ENCODE measurements around the gene OPCML. TPM values are rescaled to one million over a fixed set of nuclear protein-coding genes. Genes with fewer than 3 reads are reported as not detected.
"Not testable (repeated sequence)": the region's sequence is repeated elsewhere in the genome, so short reads cannot be mapped to it uniquely, and the experiment has no call there.

OPCML gene
- polyA plus RNA-seq, 5 donors, result 0.76 to 4.7 (median 1.5) TPM

DNA sequence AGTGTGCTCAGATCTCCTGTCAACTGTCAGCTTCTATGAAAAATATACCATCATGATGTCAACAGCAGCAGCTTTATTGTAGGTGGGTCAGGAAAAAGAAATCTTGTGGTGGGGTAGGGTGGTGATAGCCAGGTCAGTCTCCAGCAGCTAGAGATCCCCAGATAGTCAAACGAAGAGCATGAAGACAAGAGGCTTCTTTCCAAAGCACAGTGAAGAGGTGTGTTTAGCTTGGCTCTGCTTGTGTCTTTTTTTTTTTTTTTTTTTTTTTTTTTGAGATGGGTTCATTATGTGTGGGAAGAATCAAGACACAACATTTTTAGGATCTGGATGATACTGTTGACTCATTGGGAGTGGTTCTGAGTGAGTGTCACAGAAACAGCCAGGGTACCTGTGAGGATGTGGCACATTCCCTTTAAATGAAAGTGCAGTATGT lies 1086.4 kb downstream of the OPCML start:
- DNase-seq, result no peak

DNA sequence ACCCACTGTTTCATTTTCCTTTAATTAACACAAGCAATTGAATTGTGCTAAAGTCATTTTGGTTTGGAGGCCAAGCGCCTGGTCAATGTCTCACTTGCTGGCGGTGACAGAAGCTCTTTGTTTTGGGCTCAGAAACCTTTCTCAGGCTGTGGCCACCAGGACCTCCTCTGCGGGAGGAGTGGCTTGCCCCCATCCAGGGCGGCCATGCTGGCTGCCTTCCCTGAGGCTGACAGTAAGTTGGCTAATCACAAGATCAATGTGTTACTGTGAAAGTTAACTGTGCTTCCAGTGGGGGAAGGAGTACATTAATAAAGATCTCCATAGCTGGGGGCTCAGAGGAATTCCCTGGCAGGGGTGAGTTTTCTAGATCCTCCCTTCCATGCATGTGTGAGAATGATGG lies 1087.4 kb downstream of the OPCML start:
- DNase-seq, result no peak

DNA sequence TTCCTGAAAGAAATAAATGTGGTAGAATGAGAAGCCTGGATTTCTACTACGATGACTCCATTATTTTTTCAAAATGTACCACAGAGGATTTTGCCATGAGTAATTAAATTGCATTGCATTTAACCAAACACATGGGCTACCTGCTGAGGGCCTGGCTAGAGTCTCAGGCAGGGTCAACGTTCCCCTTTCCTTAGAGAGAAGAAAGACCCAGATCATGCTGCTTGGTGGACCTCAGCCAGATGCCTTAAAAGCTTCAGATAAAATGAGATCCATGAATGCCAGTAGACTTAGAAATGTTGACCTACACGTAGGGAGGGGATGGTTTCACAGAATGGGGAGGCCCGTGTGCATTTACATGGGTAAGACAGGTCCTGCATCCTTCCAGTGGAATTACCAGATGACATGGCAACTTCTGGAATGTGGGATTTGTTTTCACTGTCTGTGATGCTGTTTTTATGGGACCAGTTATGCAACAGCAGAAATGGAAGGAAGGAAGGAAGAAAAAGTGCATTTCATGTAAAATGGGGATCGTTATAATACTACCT lies 1092.5 kb downstream of the OPCML start:
- DNase-seq, result no peak

DNA sequence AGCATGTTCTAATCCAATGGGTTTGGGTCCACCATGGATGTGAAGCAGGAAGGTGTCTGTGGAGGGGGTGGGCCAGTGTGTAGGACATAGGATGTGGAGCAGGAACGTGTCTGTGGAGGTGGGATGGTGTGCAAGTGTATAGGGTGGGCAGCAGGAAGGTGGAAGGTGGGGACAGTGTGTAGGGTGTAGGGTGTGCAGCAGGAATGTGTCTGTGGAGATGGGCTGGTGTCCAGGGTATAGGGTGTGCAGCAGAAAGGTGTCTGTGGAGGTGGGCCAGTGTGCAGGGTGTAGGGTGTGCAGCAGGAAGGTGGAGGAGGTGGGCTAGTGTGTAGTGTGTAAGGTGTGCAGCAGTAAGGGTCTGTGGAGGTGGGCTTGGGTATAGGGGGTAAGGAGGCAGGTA lies 1093.9 kb downstream of the OPCML start:
- no peak for DNase-seq

DNA sequence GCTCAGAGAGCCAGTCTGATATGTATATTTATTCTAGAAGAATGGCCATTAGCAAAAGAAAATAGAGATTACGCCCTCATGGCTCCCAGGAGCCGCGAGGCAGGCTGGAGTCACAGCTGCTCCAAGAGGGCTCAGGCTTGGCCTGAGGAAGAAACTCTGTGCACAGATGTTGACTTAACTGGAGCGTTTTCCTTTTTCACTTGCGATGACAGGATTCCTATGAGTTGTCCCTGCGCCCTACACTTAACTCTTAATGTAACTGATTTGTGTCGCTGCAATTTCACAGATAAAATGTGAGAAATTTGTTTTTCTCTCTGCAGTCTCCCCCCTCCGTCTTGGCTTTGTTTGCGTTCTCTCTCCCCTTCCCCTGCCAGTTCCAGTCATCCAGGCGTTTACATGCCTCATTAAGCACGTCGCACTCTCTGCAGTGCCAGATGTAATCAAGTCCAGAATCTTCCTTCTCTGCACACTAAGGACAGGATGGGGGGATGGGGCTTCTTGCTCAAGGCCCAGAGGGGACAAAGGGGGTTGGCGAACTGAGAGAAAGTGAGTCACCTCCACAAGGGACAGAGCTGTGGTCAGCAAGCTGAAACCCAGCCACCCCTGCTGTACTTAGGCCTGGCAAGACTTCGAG lies 1101.8 kb downstream of the OPCML start:
- peak; percentile 38 to 53 for DNase-seq

DNA sequence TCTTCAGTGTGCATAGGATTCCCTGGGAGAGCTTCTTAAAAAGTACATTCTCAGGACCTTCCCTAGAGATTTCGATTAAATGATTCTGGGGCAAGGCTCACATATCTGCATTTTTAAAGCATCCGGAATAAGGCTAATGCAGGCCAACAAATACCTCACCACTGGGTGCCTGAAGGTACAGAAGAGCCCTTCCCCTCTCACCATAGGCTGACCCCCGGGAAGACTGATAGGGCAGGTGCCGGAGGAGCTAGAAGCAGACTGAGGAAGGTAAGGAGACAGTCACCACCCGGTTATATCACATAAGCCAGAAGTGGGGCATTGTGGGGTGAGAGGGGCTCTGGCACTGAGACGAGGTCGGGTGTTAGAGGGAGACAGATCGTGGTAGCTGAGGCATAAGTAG lies 1102.6 kb downstream of the OPCML start:
- DNase-seq, result no peak

DNA sequence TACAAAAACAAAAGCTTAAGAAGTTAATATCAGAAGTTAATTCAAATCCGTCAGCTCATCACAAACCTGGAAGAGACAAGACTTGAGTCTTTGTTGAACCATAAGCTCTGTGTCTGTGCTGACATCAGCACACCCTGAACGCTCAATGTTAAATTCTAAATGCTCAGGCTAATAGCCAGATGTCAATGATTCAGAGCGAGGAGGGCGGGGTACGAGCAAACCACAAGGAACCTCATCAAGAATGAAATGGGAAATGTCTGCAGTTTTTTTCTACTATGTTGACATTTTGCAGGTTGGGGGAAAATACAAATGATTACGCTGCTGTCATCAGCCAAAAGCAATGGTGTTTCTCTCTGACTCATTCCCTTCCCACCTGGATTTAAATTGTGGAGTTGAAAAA lies 1104.7 kb downstream of the OPCML start:
- no peak for DNase-seq

DNA sequence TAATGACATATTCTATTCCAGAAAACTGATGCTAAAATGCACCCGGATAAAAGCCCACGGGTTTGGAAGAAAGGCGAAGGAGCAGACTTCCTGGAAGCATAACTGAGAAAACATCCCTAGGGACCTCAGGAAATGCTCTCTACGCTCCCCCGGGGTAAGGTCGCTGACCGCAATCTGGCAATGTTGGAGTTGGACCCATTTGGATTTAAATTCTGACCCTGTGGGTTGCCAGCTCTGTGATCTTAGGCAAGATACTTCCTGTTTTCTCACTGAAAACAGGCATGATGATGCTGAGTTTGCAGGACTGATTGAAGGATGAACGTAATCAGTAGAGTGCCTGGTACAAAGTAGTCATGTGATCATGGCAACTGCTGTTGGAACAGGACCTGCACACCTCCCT lies 1107.9 kb downstream of the OPCML start:
- DNase-seq, result no peak

DNA sequence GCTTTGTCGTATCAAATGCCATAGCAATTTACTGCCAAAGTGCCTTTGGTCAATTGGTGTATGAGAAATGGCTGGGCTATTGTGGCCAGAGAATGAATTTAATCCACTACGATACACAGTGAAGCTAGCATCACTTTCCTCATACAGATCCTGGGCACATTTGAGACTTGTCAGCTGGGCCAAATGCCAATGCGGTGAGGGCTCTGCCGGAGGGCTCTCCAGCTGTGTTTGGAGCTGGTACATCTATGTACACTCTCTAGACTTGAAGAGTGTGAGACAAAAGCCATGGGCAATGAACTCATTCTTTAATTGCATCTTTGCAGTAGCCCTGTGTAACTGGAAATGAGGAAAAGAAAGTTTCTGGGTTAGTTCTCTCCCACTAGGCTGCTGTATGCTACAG lies 1109.0 kb downstream of the OPCML start:
- no peak for DNase-seq

DNA sequence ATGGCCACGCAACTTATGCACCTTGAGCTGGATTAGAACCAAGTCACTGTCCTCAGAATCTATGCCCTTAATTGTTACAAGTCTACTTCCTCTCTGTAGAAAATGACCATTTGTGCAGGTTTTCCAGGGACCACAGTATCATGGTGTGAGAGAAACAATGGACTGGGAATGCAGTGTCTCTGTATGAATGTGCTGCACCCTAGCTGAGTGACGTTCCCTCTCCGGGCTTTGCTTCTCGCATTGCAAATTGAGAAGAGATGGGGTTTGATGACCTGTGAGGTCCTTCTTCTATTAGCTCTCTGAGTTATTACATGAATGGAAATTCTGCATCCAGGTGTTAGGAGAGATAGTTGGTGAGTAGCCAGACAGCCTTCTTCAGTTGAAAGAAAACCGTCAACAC lies 1109.6 kb downstream of the OPCML start:
- DNase-seq, result no peak

DNA sequence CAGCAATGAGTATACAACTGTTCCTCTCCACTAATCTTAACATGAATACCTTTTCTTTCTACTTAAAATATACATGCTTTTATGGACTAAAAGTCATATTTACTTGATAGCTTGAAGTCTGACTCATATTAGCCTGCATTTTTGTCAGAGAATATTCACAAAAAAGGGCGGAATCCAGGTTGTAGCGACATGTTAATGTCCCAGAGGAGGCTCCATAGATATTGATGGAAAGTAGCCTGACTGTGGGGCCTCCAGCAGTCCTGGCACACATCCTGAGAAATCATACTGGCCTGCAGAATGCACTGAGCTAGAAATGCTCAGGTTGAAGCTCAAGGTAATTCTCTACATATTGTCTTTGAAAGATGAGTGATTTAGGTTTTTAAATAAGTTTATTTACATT lies 1110.7 kb downstream of the OPCML start:
- no peak for DNase-seq

DNA sequence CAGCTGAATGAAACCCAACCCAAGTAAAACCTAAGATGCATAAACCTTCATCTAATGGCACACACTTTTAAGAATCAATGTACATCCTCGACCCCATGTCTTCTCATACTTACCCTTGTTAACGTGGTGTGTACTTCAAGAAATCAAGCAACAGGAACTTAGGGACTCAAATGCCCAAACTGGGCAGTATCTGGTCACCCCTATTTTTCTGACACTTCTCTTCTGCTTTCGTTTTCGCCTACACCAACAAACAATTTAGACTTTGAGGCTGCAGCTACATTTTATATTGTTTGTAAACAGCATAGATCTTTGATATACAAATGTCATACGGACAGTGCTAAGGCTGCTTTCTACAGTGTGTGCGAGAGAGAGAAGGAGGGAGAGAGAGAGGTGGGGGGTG lies 1117.8 kb downstream of the OPCML start:
- DNase-seq, result no peak

DNA sequence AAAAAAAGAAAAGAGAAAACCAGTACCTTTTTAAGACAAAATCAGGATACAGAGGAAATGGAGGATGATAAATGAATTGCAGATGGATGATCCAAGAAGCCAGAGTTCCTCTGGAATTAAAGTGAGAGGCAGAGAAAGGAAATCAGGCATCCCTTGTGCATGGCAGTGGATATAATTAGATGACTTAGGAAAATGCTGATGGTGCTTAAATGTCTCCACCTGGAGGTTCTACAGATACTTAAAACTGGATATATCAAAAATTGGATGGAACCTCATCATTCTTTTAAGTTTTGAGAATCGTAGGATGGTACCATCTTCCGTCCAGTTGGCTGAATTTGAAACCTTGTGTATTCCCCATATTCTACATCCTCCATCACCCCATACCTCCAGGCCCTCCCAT lies 1121.9 kb downstream of the OPCML start:
- DNase-seq, result no peak

DNA sequence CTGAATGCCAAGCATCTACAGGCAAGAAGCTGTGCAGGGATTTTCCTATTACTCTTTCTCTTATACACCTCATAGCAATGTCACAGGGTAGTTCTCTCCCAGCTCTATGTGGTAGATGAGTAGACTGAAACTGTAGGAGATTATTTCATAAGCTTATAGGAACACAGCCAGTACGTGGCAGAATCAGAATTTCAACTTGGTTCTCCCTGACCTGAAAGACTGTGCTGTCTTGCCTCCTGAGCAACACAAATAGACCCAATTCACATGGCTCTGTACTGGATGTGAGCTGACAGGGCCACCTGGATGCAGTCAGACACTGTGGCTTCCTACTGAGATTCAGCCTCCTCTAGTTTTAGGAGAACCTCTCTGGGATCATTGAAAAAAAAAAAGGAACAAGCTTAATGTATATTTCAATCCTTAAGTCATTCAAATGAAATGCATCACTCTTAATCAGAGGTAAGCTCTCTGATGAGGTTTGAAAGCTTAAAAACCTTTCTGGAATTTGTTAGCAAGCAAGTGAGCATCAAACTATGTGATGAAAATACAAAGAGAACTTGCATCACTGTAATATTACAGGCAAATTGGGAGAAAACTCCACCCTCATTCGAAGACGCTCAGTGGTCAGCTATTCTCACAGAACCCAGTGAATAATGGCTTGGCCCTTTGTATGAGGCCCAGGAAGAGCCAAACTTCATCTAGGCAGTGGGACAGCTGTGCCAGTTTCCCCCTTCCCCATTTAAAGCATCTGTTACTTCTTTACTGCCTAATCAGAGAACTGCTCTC lies 1122.5 kb downstream of the OPCML start:
- DNase-seq, result no peak

DNA sequence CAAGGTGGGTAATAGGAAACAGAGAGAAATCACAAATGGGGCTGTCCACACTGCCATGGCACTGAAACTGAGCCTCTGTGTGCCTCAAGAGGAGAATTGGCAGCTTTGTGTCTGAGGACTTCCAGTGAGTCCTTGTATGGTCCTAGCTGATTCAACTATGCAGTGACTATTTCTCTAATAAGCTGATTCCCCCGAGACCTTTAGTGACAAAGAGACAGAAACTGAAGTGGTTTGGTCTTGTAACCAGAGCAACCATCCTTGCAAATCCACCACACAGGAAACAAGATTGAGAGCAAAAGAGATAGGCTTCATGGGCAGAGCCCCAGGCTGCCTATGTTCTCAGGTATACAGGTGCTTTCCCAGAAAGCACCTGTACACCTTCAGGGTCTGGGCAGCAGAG lies 1123.4 kb downstream of the OPCML start:
- no peak for DNase-seq

DNA sequence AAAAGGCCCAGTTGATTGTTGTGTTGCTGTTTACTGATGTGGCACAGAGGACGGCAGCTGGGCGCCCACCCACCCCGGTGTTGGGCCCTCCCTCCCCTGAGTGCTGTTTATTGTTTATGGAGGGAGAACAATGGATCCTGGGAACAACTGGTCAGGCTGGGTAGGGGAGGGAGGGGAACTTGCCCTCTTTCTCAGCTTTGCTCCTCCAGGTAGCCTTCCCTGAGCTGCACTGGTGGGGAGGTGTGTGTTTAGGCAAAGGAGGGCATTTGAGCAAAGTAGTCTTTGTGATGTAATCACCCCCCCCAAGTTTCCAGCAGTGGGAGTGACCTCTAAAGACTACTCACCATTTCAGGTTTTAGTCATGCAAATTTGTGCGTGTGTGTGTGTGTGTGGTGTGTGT lies 1126.6 kb downstream of the OPCML start:
- no peak for DNase-seq

DNA sequence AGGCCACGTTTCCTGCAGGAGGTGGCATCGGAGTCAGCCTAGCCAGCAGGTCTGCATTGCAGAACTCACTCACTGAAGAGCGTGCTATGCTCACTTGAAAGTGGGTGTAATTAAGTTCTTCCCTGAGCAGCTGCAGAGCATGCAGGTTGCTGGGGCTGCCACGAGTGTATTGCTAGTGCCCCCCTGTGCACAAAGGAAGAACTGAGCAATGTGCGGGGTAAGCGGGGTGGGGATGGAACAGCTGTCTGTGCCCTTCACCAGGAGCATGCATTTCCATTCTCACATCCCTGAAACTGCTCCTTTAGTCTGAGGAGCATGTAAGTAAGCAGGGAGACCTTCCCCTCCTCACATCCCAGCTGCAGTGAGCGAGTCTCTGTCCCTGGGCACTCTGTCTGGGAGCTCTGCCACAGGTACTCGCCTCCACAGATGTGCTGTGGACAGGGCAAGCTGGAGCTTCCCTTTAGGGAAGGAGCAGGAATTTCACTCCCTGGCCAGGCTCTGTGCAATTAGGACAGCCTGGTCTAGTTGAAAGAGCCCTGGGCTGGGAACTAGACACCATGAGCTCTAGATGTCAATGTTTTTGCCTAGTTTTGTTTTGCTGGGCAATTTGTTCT lies 1130.1 kb downstream of the OPCML start:
- DNase-seq, result no peak

DNA sequence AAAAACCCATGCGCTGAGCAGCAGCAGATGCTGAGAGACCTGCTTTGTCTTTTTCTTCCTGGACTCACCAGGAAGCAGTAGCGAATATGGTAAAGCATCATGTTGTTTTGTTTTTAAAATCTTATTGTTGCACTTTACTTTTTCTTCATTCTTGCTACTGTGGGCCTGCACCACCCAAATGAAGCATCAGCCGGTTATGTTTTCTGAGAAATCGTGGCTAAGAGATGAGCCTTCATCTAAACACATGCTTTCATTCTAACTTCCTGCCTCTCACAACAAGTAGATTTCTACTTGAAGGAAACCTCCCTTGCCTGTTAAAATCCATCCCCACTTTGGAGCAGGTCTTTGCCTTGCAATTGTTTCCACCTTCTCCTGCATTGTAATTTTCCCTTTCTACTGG lies 1136.0 kb downstream of the OPCML start:
- no peak for DNase-seq

DNA sequence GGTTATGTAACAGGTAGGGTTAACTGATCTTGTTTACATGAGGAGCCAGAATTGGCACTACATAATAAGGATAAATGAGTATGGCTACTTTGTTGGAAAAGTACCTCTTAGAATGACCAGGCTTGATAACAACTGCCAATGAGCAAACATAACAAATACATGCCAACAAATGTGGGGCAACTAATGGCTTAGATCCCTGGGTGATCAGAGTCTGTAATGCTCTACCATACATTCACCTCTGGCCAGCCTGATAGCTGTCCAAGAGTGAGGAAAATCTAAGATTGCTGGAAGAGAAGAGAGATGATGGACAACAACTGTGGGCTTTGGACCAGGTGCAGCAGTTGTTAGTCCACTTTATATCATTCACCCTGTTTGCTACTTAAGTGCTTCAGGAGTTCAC lies 1136.9 kb downstream of the OPCML start:
- DNase-seq, result no peak

DNA sequence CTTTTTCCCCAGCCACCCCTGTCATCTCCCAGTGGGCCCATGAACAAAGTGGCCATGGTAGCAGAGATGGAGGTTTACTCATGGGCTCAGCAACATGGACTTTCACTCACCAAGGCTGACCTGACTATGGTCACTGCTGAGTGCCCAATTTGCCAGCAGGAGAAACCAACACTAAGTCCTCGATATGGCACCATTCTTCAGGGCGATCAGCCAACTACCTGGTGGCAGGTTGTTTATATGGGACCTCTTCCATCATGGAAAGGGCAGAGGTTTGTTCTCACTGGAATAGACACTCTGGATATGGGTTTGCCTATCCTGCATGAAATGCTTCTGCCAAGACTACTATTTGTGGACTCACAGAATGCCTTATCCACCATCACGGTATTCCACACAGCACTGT lies 1152.8 kb downstream of the OPCML start:
- DNase-seq, result no peak

DNA sequence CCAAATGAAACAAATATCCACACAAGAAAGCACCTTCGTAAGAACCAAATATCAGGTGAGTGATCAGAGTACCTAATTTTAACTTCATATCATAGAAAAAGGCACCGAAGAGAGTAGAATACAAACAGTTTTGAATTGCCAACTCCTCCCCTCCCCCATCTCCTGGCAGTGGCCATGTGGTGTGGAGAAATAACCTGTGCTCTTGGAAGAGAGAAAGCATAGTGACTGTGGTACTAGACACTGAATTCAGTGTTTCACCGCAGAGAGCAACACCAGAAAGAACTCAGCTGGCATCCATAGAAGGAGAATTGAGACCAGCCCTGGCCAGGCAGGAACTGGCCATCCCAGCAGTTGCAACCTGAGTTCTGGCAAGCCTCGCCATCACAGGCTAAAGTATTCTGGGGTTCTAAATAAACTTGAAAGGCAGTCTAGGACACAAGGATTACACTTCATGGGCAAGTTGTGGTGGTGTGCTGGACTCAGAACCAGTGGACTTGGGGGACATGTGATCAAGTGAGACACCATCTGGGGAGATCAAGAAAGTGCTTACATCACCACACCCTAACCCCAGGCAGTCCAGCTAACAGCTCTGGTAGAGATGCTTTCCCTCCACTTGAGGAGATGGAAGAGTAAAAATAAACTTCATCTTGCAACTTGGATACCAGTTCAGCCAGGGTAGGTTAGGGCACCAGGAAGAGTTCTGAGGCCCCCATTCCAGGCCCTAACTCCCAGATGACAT lies 1158.7 kb downstream of the OPCML start:
- no peak for DNase-seq

DNA sequence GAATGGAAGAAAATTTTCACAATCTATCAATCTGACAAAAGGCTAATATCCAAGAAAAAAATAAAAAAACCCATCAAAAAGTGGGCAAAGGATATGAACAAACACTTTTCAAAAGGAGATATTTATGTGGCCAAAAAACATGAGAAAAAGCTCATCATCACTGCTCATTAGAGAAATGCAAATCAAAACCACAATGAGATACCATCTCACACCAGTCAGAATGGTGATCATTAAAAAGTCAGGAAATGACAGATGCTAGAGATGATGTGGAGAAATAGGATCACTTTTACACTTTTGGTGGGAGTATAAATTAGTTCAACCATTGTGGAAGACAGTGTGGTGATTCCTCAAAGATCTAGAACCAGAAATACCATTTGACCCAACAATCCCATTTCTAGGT lies 1162.2 kb downstream of the OPCML start:
- not testable (repeated sequence) for DNase-seq

Measured in right lung (tissue), 5 donors.